NT2/D1 (cell line): ENCODE results near the gene SERINC5.

Experiments used
- DNase-seq: peaks from one replicate; pipeline ENCODE4 v3.0.0-alpha.2; 2011; ENCODE audit warnings: low read depth, low spot score
- H3K27me3 ChIP-seq: 2 replicates; pipeline ENCODE4 v1.6.0; 2011; ENCODE audit warnings: mild to moderate bottlenecking; ENCODE audit not compliant: insufficient read length, insufficient read depth
- H3K36me3 ChIP-seq: 2 replicates; pipeline ENCODE4 v1.6.1; 2011; ENCODE audit warnings: mild to moderate bottlenecking, low read length, mixed read lengths; ENCODE audit not compliant: insufficient read depth, insufficient read length
- H3K4me1 ChIP-seq: 2 replicates; pipeline ENCODE4 v1.5.1; 2011; ENCODE audit not compliant: insufficient read depth, insufficient read length
- H3K4me3 ChIP-seq: 2 replicates; pipeline ENCODE4 v1.5.1; 2011; ENCODE audit warnings: low read depth; ENCODE audit not compliant: insufficient read length
- H3K9ac ChIP-seq: 2 replicates; pipeline ENCODE4 v1.6.0; 2011; ENCODE audit warnings: low read depth; ENCODE audit not compliant: insufficient read length
- H3K9me3 ChIP-seq: 2 replicates; pipeline ENCODE4 v1.5.1; 2011; ENCODE audit warnings: mild to moderate bottlenecking, low read length; ENCODE audit not compliant: insufficient read depth
- SUZ12 ChIP-seq: IDR thresholded peaks from 2 replicates; pipeline ENCODE4 v1.6.1; 2011; ENCODE audit not compliant: insufficient read length, insufficient read depth; ENCODE audit errors: extremely low read depth
- YY1 ChIP-seq: IDR thresholded peaks from 2 replicates; pipeline ENCODE4 v1.6.1; 2011; ENCODE audit not compliant: insufficient read length, insufficient read depth
- ZNF274 ChIP-seq: IDR thresholded peaks from 2 replicates; pipeline ENCODE4 v1.6.1; 2011; ENCODE audit warnings: mild to moderate bottlenecking, low read depth, low read length

SERINC5 gene

DNA sequence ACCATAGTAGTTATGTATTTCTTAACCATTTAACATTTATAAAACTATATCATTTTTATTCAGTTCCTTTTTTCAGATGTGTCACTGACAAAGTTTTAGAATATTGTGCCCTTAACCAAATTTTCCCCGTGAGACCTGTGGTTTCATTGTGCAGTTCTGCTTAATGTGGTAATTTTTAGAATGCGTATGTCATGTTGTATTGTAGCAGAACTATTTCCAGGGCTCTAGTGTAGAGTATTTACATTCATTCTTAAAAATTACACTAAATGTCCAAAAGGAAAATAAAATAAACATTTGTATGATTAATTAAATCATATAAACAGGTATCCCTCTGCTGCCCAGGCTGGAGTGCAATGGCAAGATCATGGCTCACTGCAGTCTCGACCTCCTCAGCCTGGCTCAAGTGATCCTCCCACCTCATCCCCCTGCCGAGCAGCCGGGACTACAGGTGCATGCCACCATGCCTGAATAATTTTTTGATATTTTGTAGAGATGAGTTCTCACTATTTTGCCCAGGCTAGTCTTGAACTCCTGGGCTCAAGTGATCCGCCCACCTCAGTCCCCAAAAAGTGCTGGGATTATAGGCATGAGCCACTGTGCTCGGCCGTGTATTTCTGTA lies 15.4 kb downstream of the SERINC5 start:
- TF ChIP-seq ZNF274 = no peak
- no peak for TF ChIP-seq SUZ12
- TF ChIP-seq YY1 = no peak
- peaks cover 39% of the 10 kb centered on the region for H3K9me3 ChIP-seq
- no peaks in the 10 kb centered on the region for H3K4me1 ChIP-seq
- peaks cover 24% of the 10 kb centered on the region for H3K36me3 ChIP-seq
- H3K27me3 ChIP-seq = no peaks in the 10 kb centered on the region
- H3K4me3 ChIP-seq = no peak overlapping the region
- DNase-seq = no peak
- no peak overlapping the region for H3K9ac ChIP-seq

DNA sequence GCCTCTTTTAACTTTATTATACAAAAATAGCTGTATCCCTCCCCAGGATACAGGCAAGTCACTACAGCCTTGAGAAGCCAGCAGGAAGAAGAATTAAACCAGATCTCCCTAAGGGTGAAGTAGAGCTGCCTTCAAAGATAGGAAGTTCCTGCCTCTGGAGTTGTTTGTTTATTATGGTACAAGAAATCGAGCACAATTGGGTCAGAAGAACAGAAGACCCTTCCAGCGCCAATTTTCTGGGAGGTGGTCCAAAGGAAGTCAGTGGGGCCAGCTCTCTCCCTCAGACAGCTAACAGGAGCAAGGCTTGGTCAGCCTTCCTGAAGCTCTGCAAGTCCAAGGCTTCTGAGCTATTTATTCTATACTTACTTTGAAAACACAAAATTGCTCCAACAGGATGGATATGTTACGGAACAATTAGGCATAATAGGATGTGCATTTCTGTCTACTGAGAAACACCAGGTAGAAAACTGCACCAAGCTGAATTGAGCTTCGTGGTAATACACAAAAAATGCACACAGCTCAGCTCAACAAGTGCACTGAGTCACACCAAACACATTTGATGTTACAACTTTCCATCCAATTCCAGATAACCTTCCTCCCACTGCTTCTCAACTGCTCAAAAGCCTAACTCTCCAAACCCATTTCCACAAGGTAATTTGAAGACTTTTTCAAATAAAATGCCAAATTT lies 16.0 kb downstream of the SERINC5 start:
- H3K4me1 ChIP-seq = no peaks in the 10 kb centered on the region
- peaks cover 34% of the 10 kb centered on the region for H3K9me3 ChIP-seq
- TF ChIP-seq ZNF274 (no peak), YY1 (no peak), SUZ12 (no peak)
- peaks cover 19% of the 10 kb centered on the region for H3K36me3 ChIP-seq
- no peaks in the 10 kb centered on the region for H3K27me3 ChIP-seq
- no peak overlapping the region for H3K9ac ChIP-seq
- DNase-seq = no peak
- no peak overlapping the region for H3K4me3 ChIP-seq

DNA sequence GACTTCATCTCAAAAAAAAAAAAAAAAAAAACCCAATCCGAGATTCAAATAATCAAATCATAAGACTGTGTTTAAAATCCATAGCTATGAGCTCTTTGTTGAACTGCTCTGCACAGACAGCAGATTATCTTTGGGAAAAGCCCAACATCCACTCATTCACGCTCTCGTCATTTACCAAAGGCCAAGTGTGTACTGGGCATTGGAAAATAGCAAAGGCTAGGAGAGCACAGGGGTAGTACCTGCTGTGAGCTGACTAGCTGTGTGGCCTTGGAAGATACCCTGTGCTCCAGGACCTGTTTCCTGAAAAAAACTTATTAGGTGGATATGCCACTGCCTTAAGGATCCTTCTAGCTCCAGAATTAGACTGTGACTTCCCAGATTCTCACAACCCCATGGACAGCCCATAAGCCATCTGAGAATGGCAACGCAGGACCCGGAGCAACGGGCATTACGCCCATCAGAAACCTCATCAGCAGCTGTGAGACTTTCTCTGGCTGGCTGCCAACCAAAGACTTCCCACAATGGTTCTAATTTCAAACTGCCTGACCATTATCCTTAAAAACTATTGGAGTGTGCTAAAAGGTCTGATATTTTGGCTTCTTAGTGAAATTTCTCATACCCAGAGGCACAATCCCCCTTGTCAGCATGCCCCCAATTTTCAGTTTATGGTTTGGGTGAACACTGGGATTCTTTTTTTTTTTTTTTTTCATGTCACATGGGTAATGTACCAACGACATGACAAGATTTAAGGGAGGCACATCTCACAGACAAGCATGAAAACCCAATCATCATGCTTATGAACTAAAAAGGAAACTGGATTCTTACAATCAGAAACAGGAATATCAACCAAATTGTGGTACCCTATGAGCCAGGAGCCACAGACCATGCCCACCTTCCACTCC lies 16.8 kb downstream of the SERINC5 start:
- Histone ChIP-seq H3K36me3 (peaks cover 17% of the 10 kb centered on the region), H3K27me3 (no peaks in the 10 kb centered on the region), H3K9ac (no peak overlapping the region), H3K9me3 (peaks cover 26% of the 10 kb centered on the region), H3K4me3 (no peak overlapping the region), H3K4me1 (no peaks in the 10 kb centered on the region)
- TF ChIP-seq ZNF274 (no peak), SUZ12 (no peak), YY1 (no peak)
- DNase-seq = no peak

DNA sequence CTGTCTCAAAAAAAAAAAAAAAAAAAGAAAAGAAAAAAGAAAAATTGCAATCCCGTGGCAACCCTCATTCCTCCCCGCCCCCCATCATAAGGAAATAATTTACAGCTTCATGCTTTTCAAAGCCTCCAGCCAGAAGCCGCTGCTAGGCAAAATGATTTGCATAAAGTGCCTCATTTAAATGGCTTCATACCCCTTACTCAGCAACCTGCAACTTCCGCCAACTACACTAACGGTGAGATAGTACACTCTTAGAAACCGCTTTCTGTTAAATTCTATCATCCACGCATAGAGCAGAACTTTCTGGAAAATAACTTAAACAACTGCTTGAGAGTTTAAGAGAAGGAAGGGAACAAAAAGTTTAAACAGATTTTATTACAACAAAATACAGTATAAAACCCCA lies 17.8 kb downstream of the SERINC5 start:
- Histone ChIP-seq H3K36me3 (peaks cover 17% of the 10 kb centered on the region), H3K27me3 (no peaks in the 10 kb centered on the region), H3K9me3 (peaks cover 17% of the 10 kb centered on the region), H3K4me3 (no peak overlapping the region), H3K9ac (no peak overlapping the region), H3K4me1 (no peaks in the 10 kb centered on the region)
- no peak for TF ChIP-seq SUZ12
- TF ChIP-seq ZNF274 = no peak
- no peak for TF ChIP-seq YY1
- no peak for DNase-seq

DNA sequence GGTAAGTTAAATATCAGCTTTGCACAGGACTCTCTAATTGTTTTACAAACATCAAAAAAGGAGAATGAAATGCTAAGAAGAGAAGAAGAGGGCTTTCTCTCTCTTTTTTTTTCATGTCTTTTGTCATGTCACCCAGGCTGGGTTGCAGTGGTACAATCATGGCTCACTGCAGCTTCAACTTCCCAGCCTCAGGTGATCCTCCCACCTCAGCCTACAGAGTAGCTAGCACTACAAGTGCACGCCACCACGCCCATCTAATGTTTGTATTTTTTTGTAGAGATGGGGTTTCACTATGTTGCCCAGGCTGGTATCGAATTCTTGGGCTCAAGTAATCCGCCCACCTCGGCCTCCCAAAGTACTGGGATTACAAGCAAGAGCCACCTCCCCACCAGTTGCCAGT lies 18.6 kb downstream of the SERINC5 start:
- DNase-seq = no peak
- H3K4me1 ChIP-seq = no peaks in the 10 kb centered on the region
- no peaks in the 10 kb centered on the region for H3K27me3 ChIP-seq
- no peak overlapping the region for H3K9ac ChIP-seq
- TF ChIP-seq ZNF274 = no peak
- H3K4me3 ChIP-seq = no peak overlapping the region
- peaks cover 10% of the 10 kb centered on the region for H3K9me3 ChIP-seq
- peaks cover 12% of the 10 kb centered on the region for H3K36me3 ChIP-seq

DNA sequence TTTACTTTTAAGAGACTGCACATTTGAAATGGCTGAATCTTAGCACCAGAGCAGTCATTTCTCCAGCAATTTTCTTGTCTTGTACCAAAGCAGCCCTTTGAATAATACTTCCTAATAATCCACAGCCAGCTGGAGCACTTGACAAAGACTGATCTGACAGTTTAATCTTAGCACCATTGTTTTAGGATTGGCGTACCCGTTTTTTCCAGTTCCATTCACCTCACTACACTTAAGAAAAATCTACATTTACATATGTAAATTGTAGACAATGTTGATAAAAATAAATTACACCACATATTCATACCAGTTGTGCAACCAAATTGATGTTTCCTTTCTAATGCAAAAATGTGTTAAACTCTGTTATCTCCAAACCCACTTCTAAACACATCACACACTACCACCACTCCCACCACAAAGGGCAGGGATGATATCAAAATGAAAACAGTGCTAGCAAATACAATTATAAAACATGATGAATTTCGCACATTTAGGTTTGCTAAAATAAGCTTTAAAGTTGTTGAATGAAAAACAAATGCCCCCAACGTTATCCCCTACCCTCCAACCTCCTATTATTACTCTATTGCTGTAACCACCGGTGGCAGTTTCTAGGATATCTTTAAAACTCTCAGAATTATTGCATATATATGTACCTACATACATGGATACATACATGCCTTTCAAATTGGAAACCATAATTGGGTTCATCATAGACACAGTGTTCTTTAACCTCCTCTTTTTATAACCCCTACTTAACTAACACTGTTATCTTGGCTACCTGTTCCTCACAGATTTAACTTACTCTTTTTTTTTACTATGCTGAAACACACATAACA lies 21.5 kb downstream of the SERINC5 start:
- no peak for DNase-seq
- H3K27me3 ChIP-seq = no peaks in the 10 kb centered on the region
- H3K9me3 ChIP-seq = no peaks in the 10 kb centered on the region
- H3K9ac ChIP-seq = no peak overlapping the region
- TF ChIP-seq YY1 (no peak), SUZ12 (no peak), ZNF274 (no peak)
- no peak overlapping the region for H3K4me3 ChIP-seq
- H3K4me1 ChIP-seq = peaks cover 4% of the 10 kb centered on the region
- peaks cover 2% of the 10 kb centered on the region for H3K36me3 ChIP-seq

DNA sequence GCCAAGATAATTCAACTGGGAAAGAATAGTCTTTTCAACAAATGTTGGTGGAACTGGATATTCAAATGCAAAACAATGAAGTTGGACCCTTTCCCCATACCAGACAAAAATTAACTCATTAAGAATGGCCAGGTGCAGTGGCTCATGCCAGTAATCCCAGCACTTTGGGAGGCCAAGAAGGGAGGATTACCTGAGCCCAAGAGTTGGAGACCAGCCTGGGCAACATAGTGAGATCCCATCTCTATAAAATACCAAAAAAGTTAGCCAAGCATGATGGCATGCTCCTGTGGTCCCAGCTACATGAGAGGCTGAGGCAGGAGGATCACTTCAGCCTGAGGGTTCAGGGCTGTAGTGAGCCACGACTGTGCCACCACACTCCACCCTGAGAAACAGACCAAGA lies 24.2 kb downstream of the SERINC5 start:
- H3K36me3 ChIP-seq = no peaks in the 10 kb centered on the region
- no peak for TF ChIP-seq SUZ12
- no peak for TF ChIP-seq ZNF274
- no peak for TF ChIP-seq YY1
- no peak for DNase-seq
- H3K4me1 ChIP-seq = peaks cover 4% of the 10 kb centered on the region
- H3K9me3 ChIP-seq = no peaks in the 10 kb centered on the region
- no peak overlapping the region for H3K9ac ChIP-seq
- H3K27me3 ChIP-seq = no peaks in the 10 kb centered on the region
- no peak overlapping the region for H3K4me3 ChIP-seq
